Esophagus muscularis mucosa (tissue), 4 donors: ENCODE data around the gene POLR3A.

Experiments
- EP300 ChIP-seq: sonication (generic); formaldehyde crosslinking; IDR thresholded peaks from one replicate; pipeline ENCODE4 v1.6.1; 2017; ENCODE audit warnings: antibody characterized with exemption
- POLR2A ChIP-seq: fragments of 450-650 bp; IDR thresholded peaks from one replicate; pipeline ENCODE4 v1.6.1; 2017; ENCODE audit warnings: antibody characterized with exemption, moderate library complexity, mild to moderate bottlenecking, low read depth
- TF ChIP-seq, protein P1 (sequence below), 3 experiments: fragments of 200-600 bp in 2 of 3; fragments of 450-650 bp in 1 of 3; sonication (generic) in 2 of 3; IDR thresholded peaks; one replicate each; pipeline ENCODE4 v1.5.1; 2017 to 2019; ENCODE audit warnings: antibody characterized with exemption in 3 of 3, mild to moderate bottlenecking in 2 of 3, moderate library complexity in 1 of 3

DNA sequence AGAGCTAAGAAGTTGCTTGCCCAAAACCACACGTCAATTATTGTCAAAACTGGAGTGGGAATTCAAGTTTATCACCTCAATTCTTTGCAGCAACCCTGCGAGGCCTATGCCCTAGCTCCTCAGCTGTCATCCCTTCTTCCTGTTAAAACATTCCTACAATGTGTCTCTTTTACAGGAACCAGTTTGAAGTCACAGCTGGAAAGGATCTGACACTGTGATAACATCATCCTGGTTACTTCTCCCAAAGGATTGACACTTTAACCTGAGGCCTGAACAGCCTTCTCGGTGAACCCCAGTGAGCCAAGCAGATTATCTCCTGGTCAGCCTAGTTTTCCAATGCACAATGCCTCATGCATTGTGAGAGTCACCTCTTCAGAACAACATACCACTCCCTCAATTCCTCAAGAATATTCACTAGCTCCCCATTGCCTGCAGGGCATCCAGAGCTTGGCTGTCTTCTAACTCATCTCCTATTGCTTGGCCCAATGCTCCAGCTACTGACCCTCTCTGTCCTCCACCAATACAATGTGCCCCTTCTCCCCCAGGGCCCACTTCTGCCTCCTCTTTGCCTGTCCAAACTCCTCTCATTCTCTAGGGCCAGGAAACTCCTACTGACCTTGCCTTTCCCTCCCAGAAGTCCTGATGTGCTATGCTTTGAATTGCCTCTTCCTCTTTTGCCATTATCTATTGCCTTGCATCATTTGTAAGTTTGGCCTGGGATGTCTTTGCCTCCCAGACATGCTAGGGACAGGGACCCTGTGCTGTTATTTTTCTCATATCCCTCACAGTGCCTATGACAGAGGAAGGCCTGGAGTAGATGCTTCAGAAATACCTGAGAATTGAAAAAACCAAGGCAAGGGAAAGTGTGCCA, 92.4 kb downstream of the POLR3A start:
- TF ChIP-seq, protein P1, sequence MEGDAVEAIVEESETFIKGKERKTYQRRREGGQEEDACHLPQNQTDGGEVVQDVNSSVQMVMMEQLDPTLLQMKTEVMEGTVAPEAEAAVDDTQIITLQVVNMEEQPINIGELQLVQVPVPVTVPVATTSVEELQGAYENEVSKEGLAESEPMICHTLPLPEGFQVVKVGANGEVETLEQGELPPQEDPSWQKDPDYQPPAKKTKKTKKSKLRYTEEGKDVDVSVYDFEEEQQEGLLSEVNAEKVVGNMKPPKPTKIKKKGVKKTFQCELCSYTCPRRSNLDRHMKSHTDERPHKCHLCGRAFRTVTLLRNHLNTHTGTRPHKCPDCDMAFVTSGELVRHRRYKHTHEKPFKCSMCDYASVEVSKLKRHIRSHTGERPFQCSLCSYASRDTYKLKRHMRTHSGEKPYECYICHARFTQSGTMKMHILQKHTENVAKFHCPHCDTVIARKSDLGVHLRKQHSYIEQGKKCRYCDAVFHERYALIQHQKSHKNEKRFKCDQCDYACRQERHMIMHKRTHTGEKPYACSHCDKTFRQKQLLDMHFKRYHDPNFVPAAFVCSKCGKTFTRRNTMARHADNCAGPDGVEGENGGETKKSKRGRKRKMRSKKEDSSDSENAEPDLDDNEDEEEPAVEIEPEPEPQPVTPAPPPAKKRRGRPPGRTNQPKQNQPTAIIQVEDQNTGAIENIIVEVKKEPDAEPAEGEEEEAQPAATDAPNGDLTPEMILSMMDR (IDR thresholded peaks at IDR 0.05) = no peak
- TF ChIP-seq POLR2A (no peak), EP300 (no peak)
